Loucy (cell line): ENCODE results near the gene TRMT11.

Experiments
- EZH2phosphoT487 ChIP-seq: fragments of 200-600 bp; IDR thresholded peaks from 2 replicates; pipeline ENCODE4 v1.6.1; 2018; ENCODE audit warnings: antibody characterized with exemption, mild to moderate bottlenecking, moderate library complexity, borderline replicate concordance
- TF ChIP-seq, protein P1 (sequence below): fragments of 200-600 bp; sonication (generic); conservative IDR thresholded peaks from 2 replicates; pipeline ENCODE4 v1.5.1; 2014; ENCODE audit warnings: mild to moderate bottlenecking, antibody characterized with exemption, low read length

GRCh38 chr6:126072834-126073233 lies 86.5 kb downstream of the TRMT11 start:
- TF ChIP-seq, protein P1, sequence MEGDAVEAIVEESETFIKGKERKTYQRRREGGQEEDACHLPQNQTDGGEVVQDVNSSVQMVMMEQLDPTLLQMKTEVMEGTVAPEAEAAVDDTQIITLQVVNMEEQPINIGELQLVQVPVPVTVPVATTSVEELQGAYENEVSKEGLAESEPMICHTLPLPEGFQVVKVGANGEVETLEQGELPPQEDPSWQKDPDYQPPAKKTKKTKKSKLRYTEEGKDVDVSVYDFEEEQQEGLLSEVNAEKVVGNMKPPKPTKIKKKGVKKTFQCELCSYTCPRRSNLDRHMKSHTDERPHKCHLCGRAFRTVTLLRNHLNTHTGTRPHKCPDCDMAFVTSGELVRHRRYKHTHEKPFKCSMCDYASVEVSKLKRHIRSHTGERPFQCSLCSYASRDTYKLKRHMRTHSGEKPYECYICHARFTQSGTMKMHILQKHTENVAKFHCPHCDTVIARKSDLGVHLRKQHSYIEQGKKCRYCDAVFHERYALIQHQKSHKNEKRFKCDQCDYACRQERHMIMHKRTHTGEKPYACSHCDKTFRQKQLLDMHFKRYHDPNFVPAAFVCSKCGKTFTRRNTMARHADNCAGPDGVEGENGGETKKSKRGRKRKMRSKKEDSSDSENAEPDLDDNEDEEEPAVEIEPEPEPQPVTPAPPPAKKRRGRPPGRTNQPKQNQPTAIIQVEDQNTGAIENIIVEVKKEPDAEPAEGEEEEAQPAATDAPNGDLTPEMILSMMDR: no peak
- no peak for TF ChIP-seq EZH2phosphoT487
